Measurements from ENCODE around the gene NBEA.

The NBEA gene

GRCh38 chr13:35702316-35702715 lies 760.2 kb downstream of the NBEA start:
- no peak for DNase-seq (ENCODE audit: low read depth, low spot score)

- no peak for DNase-seq (ENCODE audit: low read depth, low spot score)
Measured at GRCh38 chr13:35703061-35703460, 761.0 kb downstream of the NBEA start.

- DNase-seq (ENCODE audit: low read depth, low spot score): no peak
Measured at GRCh38 chr13:35704331-35704730, 762.3 kb downstream of the NBEA start.

GRCh38 chr13:35706281-35706680 lies 764.2 kb downstream of the NBEA start:
- DNase-seq (ENCODE audit: low read depth, low spot score): no peak

GRCh38 chr13:35706721-35707120 lies 764.7 kb downstream of the NBEA start:
- no peak for DNase-seq (ENCODE audit: low read depth, low spot score)

- DNase-seq (ENCODE audit: low read depth, low spot score): no peak
Measured at GRCh38 chr13:35711909-35712308, 769.8 kb downstream of the NBEA start.

GRCh38 chr13:35712907-35713761 lies 771.1 kb downstream of the NBEA start:
- DNase-seq (ENCODE audit: low read depth, low spot score): peak; percentile 27

GRCh38 chr13:35714121-35714520 lies 772.1 kb downstream of the NBEA start:
- DNase-seq (ENCODE audit: low read depth, low spot score): no peak

GRCh38 chr13:35714588-35715377 lies 772.7 kb downstream of the NBEA start:
- no peak for DNase-seq (ENCODE audit: low read depth, low spot score)

- no peak for DNase-seq (ENCODE audit: low read depth, low spot score)
Measured at GRCh38 chr13:35716186-35716585, 774.1 kb downstream of the NBEA start.

GRCh38 chr13:35716729-35717128 lies 774.7 kb downstream of the NBEA start:
- DNase-seq (ENCODE audit: low read depth, low spot score): no peak

- DNase-seq (ENCODE audit: low read depth, low spot score): no peak
Measured at GRCh38 chr13:35718084-35718483, 776.0 kb downstream of the NBEA start.

GRCh38 chr13:35720290-35720689 lies 778.2 kb downstream of the NBEA start:
- DNase-seq (ENCODE audit: low read depth, low spot score): no peak

GRCh38 chr13:35720690-35721554 lies 778.9 kb downstream of the NBEA start:
- DNase-seq (ENCODE audit: low read depth, low spot score): peak; percentile 72
